DOHH2 (cell line): ENCODE data around the gene LMO7.

ENCODE experiments used
- H3F3A ChIP-seq: fragments of 200-600 bp; sonication (generic), shearing (Covaris generic); 2 replicates; pipeline ENCODE4 v1.6.0; 2016; ENCODE audit warnings: antibody characterized with exemption, mild to moderate bottlenecking; ENCODE audit not compliant: control insufficient read depth, insufficient read depth
- H3K27ac ChIP-seq: fragments of 200-600 bp; sonication (generic); 2 replicates; pipeline ENCODE4 v1.5.1; 2014; ENCODE audit warnings: low read depth, mild to moderate bottlenecking, low read length, moderate library complexity
- H3K27me3 ChIP-seq: fragments of 200-600 bp; sonication (generic); 2 replicates; pipeline ENCODE4 v1.6.1; 2014; ENCODE audit warnings: mild to moderate bottlenecking, low read length, mixed read lengths; ENCODE audit not compliant: control insufficient read depth
- H3K36me3 ChIP-seq: fragments of 200-600 bp; sonication (generic); 2 replicates; pipeline ENCODE4 v1.6.1; 2014; ENCODE audit warnings: mild to moderate bottlenecking, low read length, moderate library complexity, mixed read lengths; ENCODE audit not compliant: control insufficient read depth
- H3K4me1 ChIP-seq: fragments of 200-600 bp; sonication (generic); 2 replicates; pipeline ENCODE4 v1.6.1; 2014; ENCODE audit warnings: mild to moderate bottlenecking, low read length, mixed read lengths; ENCODE audit not compliant: control insufficient read depth
- H3K4me2 ChIP-seq: fragments of 200-600 bp; sonication (generic); 2 replicates; pipeline ENCODE4 v1.6.0; 2014; ENCODE audit warnings: mild to moderate bottlenecking, low read length, moderate library complexity
- H3K4me3 ChIP-seq: fragments of 200-600 bp; sonication (generic); 2 replicates; pipeline ENCODE4 v1.5.1; 2014; ENCODE audit warnings: mild to moderate bottlenecking, low read length, mixed read lengths
- H3K79me2 ChIP-seq: fragments of 200-600 bp; sonication (generic); 2 replicates; pipeline ENCODE4 v1.6.1; 2014; ENCODE audit warnings: mild to moderate bottlenecking, low read length, mixed read lengths; ENCODE audit not compliant: control insufficient read depth
- H3K9me2 ChIP-seq: fragments of 200-600 bp; sonication (generic); replicated peaks from 2 replicates; pipeline ENCODE4 v1.6.1; 2014; ENCODE audit warnings: mild to moderate bottlenecking, low read length, mixed read lengths; ENCODE audit not compliant: control insufficient read depth
- H3K9me3 ChIP-seq: fragments of 200-600 bp; sonication (generic); 2 replicates; pipeline ENCODE4 v1.6.1; 2014; ENCODE audit warnings: antibody characterized with exemption, low read length, mixed read lengths; ENCODE audit not compliant: control insufficient read depth, insufficient read depth
- H4K20me1 ChIP-seq: fragments of 200-600 bp; sonication (generic); 2 replicates; pipeline ENCODE4 v1.6.0; 2014; ENCODE audit warnings: low read depth, mild to moderate bottlenecking, antibody characterized with exemption, low read length, moderate library complexity; ENCODE audit not compliant: control insufficient read depth, insufficient read depth
- CTCF ChIP-seq: fragments of 200-600 bp; sonication (generic); IDR thresholded peaks from one replicate; pipeline ENCODE4 v1.5.1; 2014; ENCODE audit warnings: antibody characterized with exemption, mild to moderate bottlenecking, low read depth, low read length; ENCODE audit not compliant: poor library complexity, severe bottlenecking
- EZH2phosphoT487 ChIP-seq: fragments of 200-600 bp; sonication (generic); IDR thresholded peaks from 2 replicates; pipeline ENCODE4 v1.6.1; 2017; ENCODE audit warnings: borderline replicate concordance, mild to moderate bottlenecking, antibody characterized with exemption, low read length, moderate library complexity, mixed read lengths

The LMO7 gene

GRCh38 chr13:75876142-75877050, 240.3 kb downstream of the LMO7 start:
- Histone ChIP-seq H3K4me3 (no peak overlapping the region), H4K20me1 (no peaks in the 10 kb centered on the region), H3K4me1 (no peaks in the 10 kb centered on the region), H3K27me3 (peaks cover 18% of the 10 kb centered on the region), H3K79me2 (no peaks in the 10 kb centered on the region), H3K27ac (no peak overlapping the region), H3K36me3 (no peaks in the 10 kb centered on the region), H3K4me2 (no peak overlapping the region), H3K9me2 (no peaks in the 10 kb centered on the region), H3K9me3 (no peaks in the 10 kb centered on the region), H3F3A (no peaks in the 10 kb centered on the region)
- TF ChIP-seq CTCF, result peak; percentile 65
- TF ChIP-seq EZH2phosphoT487, result no peak

GRCh38 chr13:75877071-75877470, 240.9 kb downstream of the LMO7 start:
- H3K27ac ChIP-seq, result no peak overlapping the region
- H3K9me2 ChIP-seq, result no peaks in the 10 kb centered on the region
- no peaks in the 10 kb centered on the region for H3K9me3 ChIP-seq
- H3K79me2 ChIP-seq, result no peaks in the 10 kb centered on the region
- no peaks in the 10 kb centered on the region for H4K20me1 ChIP-seq
- peaks cover 16% of the 10 kb centered on the region for H3K27me3 ChIP-seq
- H3K4me2 ChIP-seq, result no peak overlapping the region
- H3K36me3 ChIP-seq, result no peaks in the 10 kb centered on the region
- TF ChIP-seq CTCF (no peak), EZH2phosphoT487 (no peak)
- H3K4me1 ChIP-seq, result no peaks in the 10 kb centered on the region
- no peak overlapping the region for H3K4me3 ChIP-seq
- no peaks in the 10 kb centered on the region for H3F3A ChIP-seq

- H3K9me3 ChIP-seq, result no peaks in the 10 kb centered on the region
- H3K36me3 ChIP-seq, result no peaks in the 10 kb centered on the region
- H4K20me1 ChIP-seq, result no peaks in the 10 kb centered on the region
- no peak overlapping the region for H3K27ac ChIP-seq
- no peaks in the 10 kb centered on the region for H3K4me1 ChIP-seq
- no peaks in the 10 kb centered on the region for H3K9me2 ChIP-seq
- no peaks in the 10 kb centered on the region for H3K79me2 ChIP-seq
- H3K4me3 ChIP-seq, result no peak overlapping the region
- H3K27me3 ChIP-seq, result peaks cover 13% of the 10 kb centered on the region
- no peaks in the 10 kb centered on the region for H3F3A ChIP-seq
- TF ChIP-seq EZH2phosphoT487 (no peak), CTCF (no peak)
- no peak overlapping the region for H3K4me2 ChIP-seq
These were observed 243.5 kb downstream of the LMO7 start for GRCh38 chr13:75879656-75880055.
